ENCODE data around the gene SPG11.
"Not testable (repeated sequence)": the region's sequence is repeated elsewhere in the genome, so short reads cannot be mapped to it uniquely, and the experiment has no call there.

The SPG11 gene

DNA sequence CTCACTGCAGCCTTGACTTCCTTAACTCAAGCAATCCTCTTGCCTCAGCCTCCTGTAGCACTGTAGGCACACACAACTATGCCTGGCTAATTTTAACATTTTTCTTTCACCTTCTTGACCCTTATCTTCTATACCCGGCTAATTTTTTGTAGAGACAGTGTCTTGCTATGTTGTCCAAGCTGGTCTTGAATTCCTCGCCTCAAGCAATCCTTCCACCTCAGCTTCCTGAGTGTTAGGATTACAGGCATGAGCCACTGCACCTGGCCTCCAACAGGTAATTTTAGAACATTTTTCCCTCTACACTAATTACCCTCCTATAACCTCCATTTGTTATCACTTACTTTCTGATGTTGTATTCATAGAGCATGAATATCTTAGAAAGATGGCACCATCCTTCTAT, 60.3 kb downstream of the SPG11 start:
- no peak for FAIRE-seq

GRCh38 chr15:44598892-44599291, 64.6 kb downstream of the SPG11 start:
- FAIRE-seq: no peak

DNA sequence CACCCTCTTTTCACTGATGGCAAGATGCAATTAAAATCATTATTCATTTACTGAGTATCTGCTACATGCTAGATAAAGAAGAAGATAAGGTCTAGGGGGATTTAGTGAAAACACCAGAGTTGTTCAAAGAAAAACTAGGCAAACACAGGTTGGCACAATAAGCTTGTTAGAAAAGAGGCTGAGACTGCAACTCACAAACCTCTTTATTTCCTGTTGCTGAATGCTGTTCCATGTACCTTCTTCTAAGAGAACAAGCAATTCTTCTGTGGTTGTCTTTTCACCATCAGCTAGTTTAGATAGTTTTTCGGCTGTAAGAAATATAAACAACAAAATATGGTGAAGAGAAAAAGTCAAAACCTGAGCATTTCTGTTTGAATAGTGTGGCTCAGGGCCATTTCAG, 65.4 kb downstream of the SPG11 start:
- FAIRE-seq: no peak

GRCh38 chr15:44596511-44597010, 66.9 kb downstream of the SPG11 start:
- FAIRE-seq: no peak

DNA sequence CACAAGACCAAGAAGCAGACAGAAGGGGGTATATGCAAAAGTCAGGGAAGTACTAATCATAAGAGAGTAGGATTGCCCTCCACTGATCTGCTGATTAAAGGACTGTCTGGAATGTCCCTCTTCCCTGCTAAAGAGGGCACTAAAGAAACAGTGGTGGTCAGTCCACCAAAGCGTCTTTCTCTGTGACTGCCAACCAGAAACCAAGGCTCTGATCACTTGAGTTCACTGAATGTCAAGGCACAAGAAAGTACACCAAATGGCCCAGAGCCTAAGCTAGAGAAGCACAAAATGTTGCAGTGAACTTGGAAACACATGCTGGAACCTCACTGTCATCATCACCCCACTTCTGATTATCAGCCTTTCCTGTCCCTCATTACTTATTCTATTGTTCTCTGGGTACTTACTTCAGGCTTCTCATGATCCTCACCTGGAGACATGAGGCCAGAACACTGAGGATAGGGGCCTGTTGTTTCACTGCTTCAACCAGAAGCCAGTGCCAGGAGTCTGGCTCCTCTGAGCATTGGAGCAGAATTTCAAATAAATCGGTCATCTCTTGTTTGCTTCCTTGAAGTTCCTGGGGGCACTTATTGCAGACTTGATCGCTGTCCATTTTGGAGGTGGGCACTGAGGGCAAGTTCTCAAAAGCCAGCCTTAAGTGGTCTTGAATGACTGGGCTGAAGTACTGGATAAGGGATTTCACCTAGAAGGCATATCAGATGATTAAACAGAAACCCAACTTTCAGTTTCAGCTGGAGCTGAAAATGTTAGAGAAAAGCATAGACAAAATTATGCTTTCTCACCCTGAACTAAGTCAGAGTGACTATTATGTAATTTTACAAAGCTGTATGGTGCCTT, 67.6 kb downstream of the SPG11 start:
- FAIRE-seq: no peak

- FAIRE-seq: no peak
These were observed 68.2 kb downstream of the SPG11 start for GRCh38 chr15:44595246-44595645.

- FAIRE-seq: no peak
These were observed 70.3 kb downstream of the SPG11 start for GRCh38 chr15:44593042-44593736.

DNA sequence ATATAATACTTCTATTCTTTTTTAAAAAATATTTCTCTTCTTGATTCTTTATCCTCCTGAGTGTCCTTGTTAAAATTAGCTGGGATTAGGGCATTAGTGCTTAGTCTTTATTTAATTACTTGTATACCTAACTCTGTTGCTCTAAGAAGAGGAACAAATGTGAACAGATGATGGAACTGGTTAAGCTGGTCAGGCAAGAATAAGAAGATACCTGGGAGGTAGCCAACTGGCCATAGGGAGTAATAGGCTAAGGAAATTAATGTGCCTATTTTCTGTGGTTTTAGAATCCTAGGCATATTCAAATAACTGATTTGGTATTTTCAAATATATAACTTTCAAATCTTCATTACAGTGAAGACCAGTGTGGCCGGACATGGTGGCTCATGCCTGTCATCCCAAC, 72.1 kb downstream of the SPG11 start:
- FAIRE-seq: no peak

- FAIRE-seq: no peak
These were observed 74.9 kb downstream of the SPG11 start for GRCh38 chr15:44588541-44588940.

GRCh38 chr15:44585633-44586032, 77.8 kb downstream of the SPG11 start:
- no peak for FAIRE-seq

GRCh38 chr15:44584162-44584749, 79.2 kb downstream of the SPG11 start:
- FAIRE-seq: no peak

- no peak for FAIRE-seq
These were observed 83.4 kb downstream of the SPG11 start for GRCh38 chr15:44580105-44580504.

DNA sequence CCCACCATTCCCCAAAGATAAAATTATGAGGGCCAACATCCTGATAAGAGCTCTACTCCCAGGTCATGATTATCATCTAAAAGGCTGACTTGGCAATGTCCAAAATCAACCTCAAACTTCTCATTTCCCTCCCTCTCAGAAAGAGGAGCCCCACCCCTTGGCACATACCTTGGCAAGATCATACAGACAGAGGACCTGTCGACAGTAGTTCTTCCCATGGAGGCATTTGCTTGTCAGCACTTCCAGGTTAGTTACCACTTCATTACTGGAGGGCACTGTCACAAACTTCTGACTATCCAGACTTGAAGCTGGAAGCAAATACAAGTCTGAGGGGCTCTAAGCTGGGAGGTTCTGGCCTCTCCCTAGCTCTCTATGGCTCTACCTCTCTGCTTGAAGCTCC, 88.7 kb downstream of the SPG11 start:
- no peak for FAIRE-seq

DNA sequence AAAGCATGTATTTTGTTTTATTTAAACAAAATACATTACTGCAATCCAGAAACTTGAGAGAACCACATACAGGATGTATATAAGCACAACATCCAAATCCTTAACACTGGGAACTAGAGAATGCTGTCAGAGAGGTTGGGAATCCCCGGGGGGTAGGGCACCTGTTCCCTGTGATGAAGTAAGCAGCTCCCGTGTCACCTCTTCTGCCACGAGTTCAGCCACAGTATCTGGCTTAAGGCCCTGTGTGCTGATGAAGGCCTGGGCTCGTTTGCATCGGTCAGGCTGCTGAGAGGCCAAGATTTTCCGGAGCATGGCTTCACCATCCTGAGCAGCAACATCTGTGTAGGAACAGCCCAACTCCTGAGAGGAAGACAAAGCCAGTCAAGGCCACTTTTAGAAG, 90.1 kb downstream of the SPG11 start:
- FAIRE-seq: no peak

GRCh38 chr15:44570361-44570760, 93.1 kb downstream of the SPG11 start:
- FAIRE-seq: no peak

DNA sequence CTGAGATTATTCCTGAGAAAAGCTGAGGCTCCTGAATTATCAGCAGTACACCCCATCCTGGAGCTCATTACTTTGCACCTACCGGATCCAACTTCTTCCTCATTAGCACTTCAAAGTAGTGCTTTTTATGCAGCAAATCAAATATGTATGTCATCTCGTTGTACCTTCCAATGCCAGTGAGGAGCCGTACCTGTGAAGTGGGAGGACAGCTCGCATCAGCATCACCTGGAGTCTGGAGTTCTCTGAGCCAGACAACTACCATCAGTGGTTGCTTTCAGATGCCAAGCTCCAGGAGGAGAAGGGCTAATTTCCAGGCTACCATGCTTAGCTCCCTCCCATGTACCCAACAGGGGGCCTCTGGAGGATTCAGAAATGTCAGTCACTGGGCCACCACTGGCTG, 94.1 kb downstream of the SPG11 start:
- FAIRE-seq: no peak

GRCh38 chr15:44568338-44568737, 95.1 kb downstream of the SPG11 start:
- no peak for FAIRE-seq

- FAIRE-seq: no peak
These were observed 97.3 kb downstream of the SPG11 start for GRCh38 chr15:44566155-44566540.

- no peak for FAIRE-seq
These were observed 97.9 kb downstream of the SPG11 start for GRCh38 chr15:44565387-44566154.

DNA sequence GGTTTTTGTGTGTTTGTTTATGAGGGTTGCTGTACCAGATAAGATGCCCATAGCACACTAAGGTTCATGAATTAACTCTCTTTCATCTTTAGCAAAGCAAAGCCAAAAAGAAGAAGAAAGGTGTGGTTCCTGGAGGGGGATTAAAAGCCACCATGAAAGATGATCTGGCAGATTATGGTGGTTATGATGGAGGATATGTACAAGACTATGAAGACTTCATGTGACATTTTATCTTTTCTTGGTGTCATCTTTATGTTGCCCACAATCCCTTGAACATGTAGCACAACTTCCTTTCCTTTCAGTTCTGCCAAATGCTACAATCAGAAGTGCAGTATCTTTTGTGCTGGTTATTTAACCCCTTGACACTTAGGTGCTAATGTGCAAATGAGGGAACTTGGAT, 102.5 kb downstream of the SPG11 start:
- FAIRE-seq: not testable (repeated sequence)

DNA sequence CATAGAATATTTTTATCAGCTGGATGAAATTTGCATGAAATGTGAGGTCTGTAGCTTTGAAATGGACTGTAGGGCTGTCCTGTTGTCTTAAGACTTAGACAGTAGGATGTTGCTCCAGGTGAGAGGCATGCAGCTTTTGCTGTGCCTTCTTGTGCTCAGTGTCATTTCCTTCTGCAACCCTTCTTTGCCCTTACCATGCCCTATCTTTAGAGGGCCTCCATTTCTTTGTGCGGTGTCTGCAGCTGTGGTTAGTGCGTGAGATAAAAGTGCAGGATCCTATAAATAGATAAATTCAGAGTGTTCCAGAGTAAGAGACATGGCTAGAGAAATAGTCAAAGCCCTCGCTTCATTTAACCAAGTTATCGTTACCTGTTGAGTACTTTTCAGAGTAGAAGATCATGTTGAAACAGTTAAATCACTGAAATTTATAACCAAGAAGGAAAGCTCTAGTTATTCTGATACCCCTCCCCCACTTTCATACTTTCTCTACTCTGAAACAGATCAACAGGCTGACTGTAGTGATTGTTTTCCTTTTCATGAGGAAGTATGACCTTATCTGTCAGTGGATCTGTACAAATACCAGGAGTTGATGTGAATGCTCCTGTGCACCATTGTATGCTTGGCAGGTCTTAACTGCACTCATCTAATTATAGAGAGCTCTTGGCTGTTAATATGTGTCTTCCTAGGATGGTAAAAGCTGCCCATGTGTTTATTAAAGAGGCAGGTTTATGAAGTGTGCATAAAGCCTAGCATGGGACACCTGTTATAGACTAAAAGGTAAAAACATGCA, 108.3 kb downstream of the SPG11 start:
- FAIRE-seq: no peak

DNA sequence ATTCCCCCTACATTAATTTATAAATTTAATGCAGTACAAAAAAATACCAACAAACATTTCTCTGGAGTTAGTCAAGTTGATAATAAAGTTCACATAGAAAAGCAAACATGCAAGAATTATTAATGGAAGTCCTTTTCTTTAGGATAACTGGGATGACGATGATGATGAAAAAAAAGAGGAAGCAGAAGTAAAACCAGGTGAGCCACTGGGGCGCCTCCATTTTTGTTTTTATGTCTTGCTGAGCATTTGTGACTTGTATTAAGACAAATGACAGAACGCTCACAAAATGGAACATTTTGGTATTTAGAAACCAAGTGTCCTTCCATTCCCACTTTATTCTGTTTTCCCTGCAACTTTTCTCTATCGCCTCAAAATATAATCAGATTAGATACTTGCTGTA, 112.7 kb downstream of the SPG11 start:
- FAIRE-seq: no peak
